BE2C (cell line): ENCODE results near the gene BMP8B.

Source experiments
- DNase-seq: peaks from one replicate; pipeline ENCODE4 v3.0.0-alpha.2; 2020
- H3K27me3 ChIP-seq: fragments of 250-450 bp; sonication (Bioruptor Pico); 2 replicates; pipeline ENCODE4 v1.5.1; 2020; ENCODE audit warnings: mild to moderate bottlenecking
- H3K36me3 ChIP-seq: fragments of 250-450 bp; sonication (Bioruptor Pico); 2 replicates; pipeline ENCODE4 v1.5.1; 2020; ENCODE audit warnings: mild to moderate bottlenecking
- H3K4me1 ChIP-seq: fragments of 250-450 bp; sonication (Bioruptor Pico); 2 replicates; pipeline ENCODE4 v1.5.1; 2020
- H3K4me3 ChIP-seq: 2 replicates; pipeline ENCODE4 v1.5.1; 2011; ENCODE audit warnings: low read depth, low read length
- H3K9me3 ChIP-seq: fragments of 250-450 bp; sonication (Bioruptor Pico); 2 replicates; pipeline ENCODE4 v1.5.1; 2020
- TF ChIP-seq, protein P1 (sequence below): IDR thresholded peaks from 2 replicates; pipeline ENCODE4 v1.5.1; 2012; ENCODE audit warnings: mild to moderate bottlenecking, low read depth, low read length

The BMP8B gene

GRCh38 chr1:39737546-39738169 is 51.0 kb downstream of the BMP8B start:
- no peaks in the 10 kb centered on the region for H3K27me3 ChIP-seq
- H3K4me1 ChIP-seq, result no peaks in the 10 kb centered on the region
- TF ChIP-seq, protein P1, sequence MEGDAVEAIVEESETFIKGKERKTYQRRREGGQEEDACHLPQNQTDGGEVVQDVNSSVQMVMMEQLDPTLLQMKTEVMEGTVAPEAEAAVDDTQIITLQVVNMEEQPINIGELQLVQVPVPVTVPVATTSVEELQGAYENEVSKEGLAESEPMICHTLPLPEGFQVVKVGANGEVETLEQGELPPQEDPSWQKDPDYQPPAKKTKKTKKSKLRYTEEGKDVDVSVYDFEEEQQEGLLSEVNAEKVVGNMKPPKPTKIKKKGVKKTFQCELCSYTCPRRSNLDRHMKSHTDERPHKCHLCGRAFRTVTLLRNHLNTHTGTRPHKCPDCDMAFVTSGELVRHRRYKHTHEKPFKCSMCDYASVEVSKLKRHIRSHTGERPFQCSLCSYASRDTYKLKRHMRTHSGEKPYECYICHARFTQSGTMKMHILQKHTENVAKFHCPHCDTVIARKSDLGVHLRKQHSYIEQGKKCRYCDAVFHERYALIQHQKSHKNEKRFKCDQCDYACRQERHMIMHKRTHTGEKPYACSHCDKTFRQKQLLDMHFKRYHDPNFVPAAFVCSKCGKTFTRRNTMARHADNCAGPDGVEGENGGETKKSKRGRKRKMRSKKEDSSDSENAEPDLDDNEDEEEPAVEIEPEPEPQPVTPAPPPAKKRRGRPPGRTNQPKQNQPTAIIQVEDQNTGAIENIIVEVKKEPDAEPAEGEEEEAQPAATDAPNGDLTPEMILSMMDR, result no peak

GRCh38 chr1:39735731-39736130 is 52.9 kb downstream of the BMP8B start:
- TF ChIP-seq, protein P1, result no peak
- Histone ChIP-seq H3K4me3 (no peak overlapping the region), H3K27me3 (no peaks in the 10 kb centered on the region), H3K36me3 (no peaks in the 10 kb centered on the region), H3K9me3 (no peaks in the 10 kb centered on the region), H3K4me1 (no peaks in the 10 kb centered on the region)
- no peak for DNase-seq

More at GRCh38 chr1:39737546-39738169, 51.0 kb downstream of the BMP8B start:
- Histone ChIP-seq H3K9me3 (no peaks in the 10 kb centered on the region), H3K36me3 (peaks cover 4% of the 10 kb centered on the region; the same call in 1 of the 2 replicates), H3K4me3 (no peak overlapping the region)
- no peak for DNase-seq

- TF ChIP-seq, protein P1, result no peak
- DNase-seq, result no peak
- H3K9me3 ChIP-seq, result no peaks in the 10 kb centered on the region
- H3K27me3 ChIP-seq, result no peaks in the 10 kb centered on the region
- no peak overlapping the region for H3K4me3 ChIP-seq
- no peaks in the 10 kb centered on the region for H3K4me1 ChIP-seq
- no peaks in the 10 kb centered on the region for H3K36me3 ChIP-seq
These were observed 55.5 kb downstream of the BMP8B start for GRCh38 chr1:39733161-39733560.

DNA sequence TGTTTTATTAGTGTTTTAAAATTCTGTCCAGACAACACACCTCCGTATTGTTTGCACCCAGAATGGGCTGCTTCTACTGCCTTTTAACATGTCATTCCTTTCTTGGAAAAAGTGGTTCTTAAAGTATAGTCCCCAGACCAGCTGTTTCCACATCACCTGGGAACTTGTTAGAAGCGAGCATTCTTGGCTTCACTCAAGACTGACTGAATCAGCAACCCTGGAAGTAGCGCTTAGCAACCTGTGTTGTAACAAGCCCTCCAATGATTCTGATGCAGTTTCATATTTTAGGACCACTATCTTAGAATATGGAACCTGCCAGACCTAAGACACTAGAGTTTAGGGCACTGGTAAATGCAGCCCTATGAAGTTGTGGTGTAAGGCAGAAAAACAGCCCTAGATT is 55.9 kb downstream of the BMP8B start:
- no peak overlapping the region for H3K4me3 ChIP-seq
- no peaks in the 10 kb centered on the region for H3K9me3 ChIP-seq
- no peaks in the 10 kb centered on the region for H3K27me3 ChIP-seq
- no peaks in the 10 kb centered on the region for H3K36me3 ChIP-seq
- no peak for DNase-seq
- H3K4me1 ChIP-seq, result no peaks in the 10 kb centered on the region
- TF ChIP-seq, protein P1, result no peak

DNA sequence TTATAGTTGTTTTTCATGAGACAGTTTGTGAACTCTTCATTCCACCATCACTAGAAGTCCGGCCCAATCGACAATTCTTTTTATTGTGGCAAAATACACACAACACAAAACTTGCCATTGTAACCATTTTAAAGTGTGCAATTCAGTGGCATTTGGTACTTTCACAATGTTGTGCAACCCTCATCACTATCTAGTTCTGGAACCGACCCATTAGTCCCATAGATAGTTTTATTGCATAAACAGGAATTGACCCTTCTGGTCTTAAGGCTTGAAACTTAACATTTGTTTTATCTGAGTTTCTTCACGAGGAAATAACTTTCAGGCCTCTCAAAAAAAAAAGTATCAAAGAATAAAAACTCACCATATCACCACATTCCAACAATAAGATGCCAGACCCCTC is 58.8 kb downstream of the BMP8B start:
- TF ChIP-seq, protein P1, result no peak
- DNase-seq, result no peak
- Histone ChIP-seq H3K27me3 (no peaks in the 10 kb centered on the region), H3K4me3 (no peak overlapping the region), H3K4me1 (no peaks in the 10 kb centered on the region), H3K36me3 (no peaks in the 10 kb centered on the region), H3K9me3 (no peaks in the 10 kb centered on the region)

GRCh38 chr1:39729030-39729429 is 59.6 kb downstream of the BMP8B start:
- no peaks in the 10 kb centered on the region for H3K27me3 ChIP-seq
- no peaks in the 10 kb centered on the region for H3K4me1 ChIP-seq
- no peak for DNase-seq

More at GRCh38 chr1:39729030-39729429, 59.6 kb downstream of the BMP8B start:
- Histone ChIP-seq H3K36me3 (no peaks in the 10 kb centered on the region), H3K9me3 (no peaks in the 10 kb centered on the region), H3K4me3 (no peak overlapping the region)
- TF ChIP-seq, protein P1, result no peak
